Endothelial cell of umbilical vein (primary cell): ENCODE results near the gene MECP2. TPM values are rescaled to one million over a fixed set of nuclear protein-coding genes. Genes with fewer than 3 reads are reported as not detected.
A peak's percentile ranks its signal among the peaks of the same experiment; 100 is the strongest.

ENCODE experiments used
- BruUV-seq: library from RNA; stranded (reverse); fragments of 400-500 nt; replicated peaks from 2 replicates; lab custom pipeline; 2021; lab: Mats Ljungman, UMichigan
- CTCF ChIA-PET: fragments of 300-600, 350-600 bp; sonication (Branson Sonifier 250); formaldehyde crosslinking; loops from one replicate; lab custom pipeline; 2021; ENCODE audit warnings: antibody characterized with exemption, inconsistent platforms; lab: Charles Lee
- POLR2A ChIA-PET: fragments of 300-600, 350-600 bp; sonication (Branson Sonifier 250); formaldehyde crosslinking; loops from one replicate; lab custom pipeline; 2021; ENCODE audit warnings: antibody characterized with exemption, inconsistent platforms; lab: Charles Lee
- DNase-seq: peaks from one replicate; pipeline ENCODE4 v3.0.0-alpha.2; 2011; ENCODE audit warnings: low read depth, low spot score
- FAIRE-seq: peaks from 2 replicates; lab custom pipeline; 2011; peaks lifted over from hg19 to GRCh38; lab: Jason Lieb, UNC
- H2AFZ ChIP-seq: 2 replicates; pipeline ENCODE4 v1.6.0; 2012; ENCODE audit warnings: low read depth, low read length, control low read depth, inconsistent platforms
- H3K27ac ChIP-seq: 2 replicates; pipeline ENCODE4 v1.5.1; 2011; ENCODE audit warnings: low read depth, mild to moderate bottlenecking, control low read depth, low read length, moderate library complexity; ENCODE audit not compliant: insufficient read depth
- H3K27me3 ChIP-seq, 2 experiments: 2 replicates each; pipeline versions ENCODE4 v1.6.0 to v1.6.1; 2011; ENCODE audit warnings: low read length in 2 of 2, mixed read lengths in 1 of 2; ENCODE audit not compliant: control insufficient read depth in 2 of 2, insufficient read depth in 2 of 2
- H3K36me3 ChIP-seq, 2 experiments: 2 replicates in 1 of 2; 3 replicates in 1 of 2; pipeline ENCODE4 v1.5.1; 2011; ENCODE audit warnings: low read length in 2 of 2, mild to moderate bottlenecking in 1 of 2, moderate library complexity in 1 of 2; ENCODE audit not compliant: control insufficient read depth in 2 of 2, insufficient read depth in 2 of 2; ENCODE audit errors: extremely low read depth in 1 of 2
- H3K4me1 ChIP-seq: 3 replicates; pipeline ENCODE4 v1.5.1; 2011; ENCODE audit warnings: mild to moderate bottlenecking, low read length; ENCODE audit not compliant: control insufficient read depth, insufficient read depth; ENCODE audit errors: extremely low read depth
- H3K4me2 ChIP-seq: 2 replicates; pipeline ENCODE4 v1.6.1; 2011; ENCODE audit warnings: low read length, control low read depth, mixed read lengths; ENCODE audit not compliant: insufficient read depth
- H3K4me3 ChIP-seq, 3 experiments: fragments of 200-600 bp in 1 of 3; sonication (generic), shearing (Covaris generic) in 1 of 3; replicated peaks in 1 of 3; 2 replicates each; pipeline ENCODE4 v1.5.1; 2011 to 2016; ENCODE audit warnings: control low read depth in 3 of 3, low read length in 3 of 3, mild to moderate bottlenecking in 2 of 3, inconsistent platforms in 1 of 3, low read depth in 1 of 3, moderate library complexity in 1 of 3; ENCODE audit not compliant: insufficient read depth in 1 of 3
- H3K79me2 ChIP-seq: 2 replicates; pipeline ENCODE4 v1.6.0; 2012; ENCODE audit warnings: low read length, inconsistent platforms; ENCODE audit not compliant: control insufficient read depth, insufficient read depth
- H3K9ac ChIP-seq: replicated peaks from 2 replicates; pipeline ENCODE3; 2011; ENCODE audit warnings: low read length, control low read depth; ENCODE audit not compliant: insufficient read depth; ENCODE audit errors: extremely low read depth
- H3K9me1 ChIP-seq: replicated peaks from 3 replicates; pipeline ENCODE4 v1.6.0; 2011; ENCODE audit warnings: mild to moderate bottlenecking, low read length; ENCODE audit not compliant: control insufficient read depth, insufficient read depth; ENCODE audit errors: extremely low read depth
- H3K9me3 ChIP-seq: replicated peaks from 2 replicates; pipeline ENCODE4 v1.5.1; 2012; ENCODE audit warnings: low read length, inconsistent platforms; ENCODE audit not compliant: control insufficient read depth, insufficient read depth
- H4K20me1 ChIP-seq: replicated peaks from 2 replicates; pipeline ENCODE3; 2011; ENCODE audit warnings: mild to moderate bottlenecking, low read length; ENCODE audit not compliant: control insufficient read depth, insufficient read depth; ENCODE audit errors: extremely low read depth
- CTCF ChIP-seq, 2 donors: IDR thresholded peaks; 1 replicate in 1 of 2; 2 replicates in 1 of 2; pipeline ENCODE4 v1.5.1; 2011; ENCODE audit warnings: low read length in 2 of 2, mild to moderate bottlenecking in 2 of 2, moderate library complexity in 2 of 2, control low read depth in 1 of 2, inconsistent platforms in 1 of 2, low read depth in 1 of 2; ENCODE audit not compliant: insufficient read depth in 1 of 2; ENCODE audit errors: extremely low read depth in 1 of 2
- EZH2 ChIP-seq: IDR thresholded peaks from 2 replicates; pipeline ENCODE4 v1.6.1; 2012; ENCODE audit warnings: borderline replicate concordance, low read depth, mild to moderate bottlenecking, moderate library complexity, low read length, inconsistent platforms; ENCODE audit not compliant: severe bottlenecking
- FOS ChIP-seq: IDR thresholded peaks from 2 replicates; pipeline ENCODE4 v1.6.1; 2011; ENCODE audit warnings: mild to moderate bottlenecking, low read length, moderate library complexity, borderline replicate concordance; ENCODE audit not compliant: insufficient read depth
- GATA2 ChIP-seq: IDR thresholded peaks from 2 replicates; pipeline ENCODE4 v1.7.0; 2011; ENCODE audit warnings: low read depth, mild to moderate bottlenecking, moderate library complexity, mixed read lengths, low read length; ENCODE audit not compliant: insufficient read length, insufficient read depth
- JUN ChIP-seq: IDR thresholded peaks from 2 replicates; pipeline ENCODE4 v1.6.1; 2011; ENCODE audit warnings: borderline replicate concordance, low read depth; ENCODE audit not compliant: insufficient read length, insufficient read depth
- MYC ChIP-seq: IDR thresholded peaks from one replicate; pipeline ENCODE4 v1.6.1; 2011; ENCODE audit warnings: mild to moderate bottlenecking, low read depth, low read length
- POLR2A ChIP-seq: IDR thresholded peaks from 2 replicates; pipeline ENCODE4 v1.6.1; 2012; ENCODE audit warnings: low read depth, mild to moderate bottlenecking, control low read depth, low read length
- POLR2AphosphoS5 ChIP-seq: IDR thresholded peaks from 2 replicates; pipeline ENCODE4 v1.6.1; 2012; ENCODE audit warnings: low read depth, mild to moderate bottlenecking, control low read depth, low read length, moderate library complexity; ENCODE audit not compliant: insufficient read depth
- dilution Hi-C: fragments of 300-500 bp; cut with MboI; formaldehyde crosslinking; loops from one replicate; pipeline ENCODE4 v1.15.0; 2019; ENCODE audit warnings: low sequenced_read_pairs; ENCODE audit not compliant: extremely low pct_ligation_motif_present
- intact Hi-C: fragments of 100-400 bp; cut with micrococcal nuclease; formaldehyde crosslinking; loops from one replicate; pipeline ENCODE4 v1.10.0; 2022
- polyA plus RNA-seq, 4 experiments: library from polyadenylated mRNA; depleted of rRNA in 3 of 4; stranded (reverse) in 3 of 4; unstranded in 1 of 4; fragments of >200 nt; gene quantifications; 2 replicates each; pipeline versions ENCODE4 v1.2.1 to v1.2.3, GENCODE V29; 2011 to 2012; ENCODE audit warnings: missing spikeins in 1 of 4
- total RNA-seq: library from RNA; stranded (reverse); gene quantifications from 2 replicates; pipeline ENCODE4 v1.2.3, GENCODE V29; 2021
- TF ChIP-seq, protein P1 (sequence below): IDR thresholded peaks from 2 replicates; pipeline ENCODE4 v1.6.1; 2011; ENCODE audit not compliant: insufficient read depth, insufficient read length

The MECP2 gene
- total and polyA plus RNA-seq, 2 donors (not counting 3 experiments of a cell fraction or from before 2014, with no cell fraction given), result 9.0 to 45.3 TPM

- no peak overlapping the region for H3K4me2 ChIP-seq
- H3K9me3 ChIP-seq, result no peaks in the 10 kb centered on the region
- no peak overlapping the region for H3K9ac ChIP-seq
- no peaks in the 10 kb centered on the region for H3K4me1 ChIP-seq
- DNase-seq (no peak), FAIRE-seq (no peak)
- BruUV-seq, result no TSS peak
- intact Hi-C loops (no loop called here), dilution Hi-C loops (no loop called here)
- no peak overlapping the region for H3K4me3 ChIP-seq
- no peaks in the 10 kb centered on the region for H3K27me3 ChIP-seq
- ChIA-PET CTCF (interaction anchor here (0.9 kb wide), 1 partner anchor 11 kb away, joined by 4 read pairs; no protein-coding TSS in a partner anchor), POLR2A (interaction anchor here (0.6 to 1.0 kb wide), 2 partner anchors 55 to 457 kb away, joined by 4 read pairs; no protein-coding TSS in a partner anchor)
- H2AFZ ChIP-seq, result no peak overlapping the region
- no peaks in the 10 kb centered on the region for H3K9me1 ChIP-seq
- no peaks in the 10 kb centered on the region for H4K20me1 ChIP-seq
- no peak overlapping the region for H3K27ac ChIP-seq
- TF ChIP-seq, protein P1, sequence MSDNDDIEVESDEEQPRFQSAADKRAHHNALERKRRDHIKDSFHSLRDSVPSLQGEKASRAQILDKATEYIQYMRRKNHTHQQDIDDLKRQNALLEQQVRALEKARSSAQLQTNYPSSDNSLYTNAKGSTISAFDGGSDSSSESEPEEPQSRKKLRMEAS, result no peak
- no peak for TF ChIP-seq MYC
- TF ChIP-seq GATA2, result no peak
- TF ChIP-seq EZH2, result no peak
- no peak for TF ChIP-seq POLR2A
- no peaks in the 10 kb centered on the region for H3K79me2 ChIP-seq
- H3K36me3 ChIP-seq, result no peaks in the 10 kb centered on the region
Observed at GRCh38 chrX:154002215-154002719, 95.2 kb downstream of the MECP2 start.

- no peaks in the 10 kb centered on the region for H3K27me3 ChIP-seq
- H3K9me3 ChIP-seq, result no peaks in the 10 kb centered on the region
- H3K4me2 ChIP-seq, result no peak overlapping the region
- BruUV-seq, result no TSS peak
- ChIA-PET POLR2A (no interaction called here), CTCF (interaction anchor here (0.6 to 1.7 kb wide), 3 partner anchors 10 to 39 kb away, joined by 3 to 8 read pairs (median 4); no protein-coding TSS in a partner anchor)
- no peak overlapping the region for H3K27ac ChIP-seq
- intact Hi-C loops (no loop called here), dilution Hi-C loops (no loop called here)
- FAIRE-seq, result peak; percentile 35
- H2AFZ ChIP-seq, result no peak overlapping the region
- TF ChIP-seq FOS (no peak), EZH2 (no peak), CTCF (IDR thresholded peaks at IDR 0.05; ENCODE audit: extremely low read depth in 1 of 2, insufficient read depth in 1 of 2, low read depth in 1 of 2, low read length in 2 of 2) (no peak), MYC (no peak), GATA2 (no peak), POLR2A (no peak), POLR2AphosphoS5 (no peak), JUN (no peak)
- TF ChIP-seq, protein P1, result no peak
- H3K36me3 ChIP-seq, result no peaks in the 10 kb centered on the region
- no peaks in the 10 kb centered on the region for H3K9me1 ChIP-seq
- no peaks in the 10 kb centered on the region for H3K4me1 ChIP-seq
- no peak overlapping the region for H3K4me3 ChIP-seq
- no peak for DNase-seq
- no peaks in the 10 kb centered on the region for H4K20me1 ChIP-seq
- H3K79me2 ChIP-seq, result no peaks in the 10 kb centered on the region
- no peak overlapping the region for H3K9ac ChIP-seq
Observed at GRCh38 chrX:154000051-154000450, 97.5 kb downstream of the MECP2 start.
